Left renal cortex interstitium (tissue), 4 donors: ENCODE measurements around the gene DKK2. TPM values are rescaled to one million over a fixed set of nuclear protein-coding genes. Genes with fewer than 3 reads are reported as not detected.
"Not testable (repeated sequence)": the region's sequence is repeated elsewhere in the genome, so short reads cannot be mapped to it uniquely, and the experiment has no call there.

ENCODE experiments used
- DNase-seq, 4 donors: peaks; one replicate each; pipeline ENCODE4 v3.0.0-alpha.2; 2013; ENCODE audit warnings: low read depth in 4 of 4, low spot score in 2 of 4, missing footprints in 1 of 4
- polyA plus RNA-seq, 4 donors: library from polyadenylated mRNA; unstranded; fragments of 120-200 nt; gene quantifications; one replicate each; pipeline ENCODE4 v1.2.1, GENCODE V29; 2013; ENCODE audit not compliant: insufficient read length in 4 of 4

DKK2 gene
- polyA plus RNA-seq, 4 donors, result 1.4 to 7.0 (median 2.0) TPM

- DNase-seq, result no peak
Measured at GRCh38 chr4:106914223-106914622, 121.9 kb downstream of the DKK2 start.

- DNase-seq, result no peak
Measured at GRCh38 chr4:106909486-106910188, 126.5 kb downstream of the DKK2 start.

- not testable (repeated sequence) for DNase-seq
Measured at GRCh38 chr4:106908049-106908448, 128.1 kb downstream of the DKK2 start.

GRCh38 chr4:106907216-106907615, 128.9 kb downstream of the DKK2 start:
- no peak for DNase-seq

- DNase-seq, result no peak
Measured at GRCh38 chr4:106906728-106907127, 129.4 kb downstream of the DKK2 start.

GRCh38 chr4:106898621-106899230, 137.4 kb downstream of the DKK2 start:
- DNase-seq, result peak in 3 of 4 donors; percentile 2 to 19 (median 9)

GRCh38 chr4:106893903-106894302, 142.2 kb downstream of the DKK2 start:
- no peak for DNase-seq

- DNase-seq, result no peak
Measured at GRCh38 chr4:106893395-106893881, 142.7 kb downstream of the DKK2 start.

- no peak for DNase-seq
Measured at GRCh38 chr4:106892786-106893185, 143.3 kb downstream of the DKK2 start.

GRCh38 chr4:106875340-106875739, 160.8 kb downstream of the DKK2 start:
- no peak for DNase-seq
